HG02798 (cell line): ENCODE measurements around the gene KCNC1.

Experiments used
- ATAC-seq: cut with Tn5 transposase; IDR thresholded peaks from one replicate; pipeline ENCODE4 v1.9.1; 2021; ENCODE audit warnings: mild to moderate bottlenecking; ENCODE audit not compliant: unreplicated experiment, poor library complexity

Gene KCNC1

DNA sequence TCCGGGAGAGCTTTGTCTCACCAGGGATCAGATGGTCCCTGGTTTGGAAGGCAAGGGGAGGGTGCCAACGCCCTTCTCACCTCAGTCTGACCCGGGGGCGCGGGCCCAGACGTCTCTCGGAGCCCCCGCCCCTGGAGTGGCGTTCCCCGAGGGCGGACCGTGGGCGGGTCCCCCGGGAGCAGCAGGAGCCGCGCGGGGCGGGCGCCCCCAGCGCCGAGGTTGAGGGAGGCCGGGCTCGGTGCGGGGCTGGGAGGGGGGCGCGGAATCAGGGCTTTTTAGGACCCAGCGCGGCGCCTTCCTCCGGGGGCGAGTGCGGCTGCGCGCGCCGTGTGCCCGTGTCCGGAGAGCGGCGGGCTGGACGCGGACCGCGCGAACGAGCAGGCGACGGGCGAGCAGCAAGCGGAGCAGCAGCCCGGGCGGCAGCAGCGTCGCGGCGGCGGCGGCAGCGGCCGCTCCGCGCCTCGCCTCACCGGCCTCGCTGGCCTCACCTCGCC lies at the start of gene KCNC1:
KCNC1 (plus strand) TSS at position 364 of the 494 bp plus-strand sequence. CDS start 1,222 bp downstream, outside the sequence.
- peak; percentile 19 for ATAC-seq

DNA sequence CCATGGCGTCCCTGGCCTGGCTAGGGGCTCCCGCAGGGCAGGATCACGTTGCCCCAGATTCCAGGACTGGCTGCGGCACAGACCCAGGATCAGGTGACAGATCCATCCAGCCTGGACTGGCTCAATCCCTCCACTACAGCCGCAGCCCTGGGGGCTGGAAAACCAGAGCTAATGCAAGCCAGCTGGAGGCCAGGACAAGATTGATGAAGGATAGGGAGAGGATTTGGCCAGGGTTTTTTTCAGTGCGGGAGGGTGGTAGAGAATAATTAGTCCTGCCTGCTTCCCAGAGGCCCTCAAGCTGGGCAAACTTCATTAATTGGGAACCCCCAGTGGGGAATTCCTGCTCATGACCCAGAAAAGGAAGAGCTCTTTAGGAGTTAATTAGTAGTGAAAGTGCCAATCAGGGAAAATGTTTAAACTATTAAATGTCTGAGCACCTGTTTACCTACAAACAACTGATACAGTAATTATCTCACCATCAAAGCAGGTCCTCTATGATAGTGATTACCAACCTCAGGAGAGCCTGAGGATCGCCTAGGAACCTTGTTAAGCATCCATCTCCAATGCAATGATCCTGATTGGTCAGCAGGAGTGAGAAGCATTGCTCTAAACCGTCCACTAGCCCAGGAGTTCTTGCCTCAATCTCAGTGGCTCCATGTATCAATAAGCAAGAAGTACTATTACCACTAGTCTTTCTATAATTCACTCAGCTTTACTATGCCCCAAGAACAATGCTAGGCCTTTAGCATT lies 48.2 kb upstream of the KCNC1 start:
- no peak for ATAC-seq

DNA sequence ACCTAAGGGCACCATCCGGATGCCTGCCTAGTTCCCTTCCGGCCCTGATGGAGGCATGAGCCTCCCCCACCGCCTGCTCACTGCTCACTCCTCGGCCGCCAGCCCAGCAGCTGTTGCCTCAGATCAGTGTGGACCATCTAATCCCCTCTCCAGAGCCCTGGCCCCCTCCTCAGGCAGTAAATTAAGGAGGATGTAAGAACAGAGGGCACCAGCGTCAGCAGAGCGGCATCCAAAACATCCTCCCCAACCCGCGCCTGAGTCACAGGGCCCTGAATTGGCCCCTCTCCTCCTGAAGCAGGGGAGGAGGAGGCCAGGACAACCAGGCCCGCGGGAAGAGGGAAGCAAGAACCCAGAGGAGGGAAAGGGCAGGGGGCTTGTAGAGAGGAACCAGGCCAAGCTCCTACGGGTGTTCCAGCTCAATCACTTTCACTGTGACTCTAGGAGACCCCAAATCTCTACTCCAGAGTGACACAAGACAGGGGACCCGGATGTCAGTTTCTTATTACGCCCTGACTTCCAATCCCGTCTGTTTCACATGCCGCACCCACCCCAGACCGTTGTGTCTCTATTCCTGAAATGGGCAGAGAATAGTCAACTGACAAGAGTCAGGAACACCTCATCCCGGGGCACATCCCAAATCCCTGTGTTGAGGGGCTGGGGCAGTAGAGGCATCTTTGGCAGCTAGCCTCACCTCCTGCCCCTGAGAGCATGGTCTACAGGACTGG lies 46.5 kb upstream of the KCNC1 start:
- ATAC-seq: no peak

DNA sequence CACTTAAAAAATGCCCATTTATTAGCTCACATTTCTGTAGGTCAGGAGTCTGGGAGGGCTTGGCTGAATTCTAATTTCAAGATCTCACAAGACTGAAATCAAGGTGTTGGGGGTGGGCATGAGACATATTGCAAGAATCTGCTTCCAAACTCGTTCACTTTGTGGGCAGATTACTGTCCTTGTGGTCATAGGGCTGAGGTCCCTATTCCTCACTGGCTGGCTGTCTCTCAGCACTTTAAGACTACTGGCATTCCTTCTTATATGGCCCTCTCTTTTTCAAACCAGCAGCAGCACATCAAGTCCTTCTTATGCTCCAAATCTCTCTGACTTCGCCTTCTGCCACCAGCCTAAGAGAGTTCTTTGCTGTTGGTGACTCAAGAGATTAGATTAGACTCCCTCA lies 43.0 kb upstream of the KCNC1 start:
- no peak for ATAC-seq

DNA sequence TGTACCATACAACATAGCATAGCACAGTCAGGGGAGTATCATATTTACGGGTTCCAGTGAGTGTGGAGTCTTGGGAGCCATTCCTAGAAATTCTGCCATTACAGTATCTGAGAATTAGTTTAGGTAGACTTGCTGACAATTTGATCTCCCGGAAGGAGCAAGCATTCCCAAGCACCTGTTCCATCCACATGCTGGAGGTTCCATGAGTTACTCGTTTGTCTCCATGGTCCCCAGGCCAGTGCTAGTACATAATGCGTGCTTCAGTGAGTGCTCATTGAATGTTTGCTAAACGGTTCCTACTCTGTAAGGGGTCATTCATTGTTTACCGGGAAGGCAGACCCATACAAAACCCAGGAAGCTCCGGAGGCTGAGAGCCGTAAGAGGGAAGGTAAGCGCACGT lies 42.6 kb upstream of the KCNC1 start:
- no peak for ATAC-seq

DNA sequence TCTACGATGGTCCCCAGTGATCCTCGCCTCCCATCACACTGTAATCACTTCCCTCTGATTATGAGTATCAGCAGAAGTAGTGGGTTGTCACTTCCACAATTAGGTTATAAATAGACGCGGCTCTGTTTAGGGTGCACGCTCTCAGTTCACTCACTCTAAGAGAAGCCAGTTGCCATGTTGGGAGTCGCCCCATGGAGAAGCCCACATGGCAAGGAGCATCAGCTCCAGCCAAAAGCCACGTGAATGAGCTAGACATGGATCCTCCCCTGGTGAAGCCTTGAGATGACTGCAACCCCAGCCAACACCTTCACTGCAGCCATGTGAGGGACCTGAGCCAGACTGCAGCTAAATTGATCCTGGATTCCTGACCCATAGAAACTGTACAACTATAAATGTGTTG lies 41.6 kb upstream of the KCNC1 start:
- ATAC-seq: no peak

DNA sequence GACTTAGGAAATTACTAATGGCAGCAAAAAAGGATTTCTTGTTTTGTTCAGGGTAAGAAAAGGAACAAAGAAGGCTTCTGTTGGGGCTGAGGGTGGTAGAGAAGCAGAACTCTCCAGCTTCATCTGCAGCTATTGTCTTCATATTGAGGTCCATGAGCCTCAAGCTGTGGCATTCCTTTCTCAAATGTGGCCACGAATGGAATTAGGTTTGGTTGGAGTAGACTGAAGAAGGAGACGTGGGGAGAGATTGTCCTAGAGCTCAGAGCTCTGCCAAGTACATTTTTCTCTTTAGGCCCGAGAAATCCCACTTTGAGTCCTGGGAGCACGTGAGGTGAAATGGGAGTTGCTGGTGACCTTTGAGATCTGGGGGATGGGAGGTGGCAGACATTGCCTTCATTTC lies 41.0 kb upstream of the KCNC1 start:
- no peak for ATAC-seq

DNA sequence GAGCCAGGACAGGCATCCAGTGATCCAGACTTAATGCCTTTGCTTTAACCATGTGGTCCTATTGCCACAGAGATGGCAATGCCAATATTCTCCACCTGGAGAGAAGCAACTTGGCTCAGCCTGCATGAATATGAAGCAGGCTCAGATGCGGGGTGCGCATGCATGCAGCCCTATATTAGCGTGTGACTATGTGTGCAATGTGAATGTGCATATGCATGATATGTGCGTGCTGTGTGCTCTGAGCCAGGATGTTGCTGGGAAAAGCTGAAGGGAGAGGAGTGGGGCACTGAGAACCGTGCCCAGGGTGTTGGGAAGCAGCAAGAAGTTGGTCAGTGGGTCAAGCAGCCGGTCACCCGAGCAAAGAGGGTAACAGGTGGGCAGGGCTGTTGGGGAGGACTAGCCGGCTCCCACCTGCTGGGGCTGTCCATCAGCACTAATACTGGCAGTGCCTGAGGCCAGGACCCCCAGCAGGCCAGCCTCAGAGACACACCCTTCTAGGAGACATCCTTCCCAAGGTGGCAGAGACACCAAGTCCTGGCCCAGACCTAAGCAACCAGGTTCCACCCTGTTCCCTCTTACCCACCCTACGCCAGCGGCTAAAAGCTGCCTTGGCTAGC lies 40.0 kb upstream of the KCNC1 start:
- no peak for ATAC-seq

DNA sequence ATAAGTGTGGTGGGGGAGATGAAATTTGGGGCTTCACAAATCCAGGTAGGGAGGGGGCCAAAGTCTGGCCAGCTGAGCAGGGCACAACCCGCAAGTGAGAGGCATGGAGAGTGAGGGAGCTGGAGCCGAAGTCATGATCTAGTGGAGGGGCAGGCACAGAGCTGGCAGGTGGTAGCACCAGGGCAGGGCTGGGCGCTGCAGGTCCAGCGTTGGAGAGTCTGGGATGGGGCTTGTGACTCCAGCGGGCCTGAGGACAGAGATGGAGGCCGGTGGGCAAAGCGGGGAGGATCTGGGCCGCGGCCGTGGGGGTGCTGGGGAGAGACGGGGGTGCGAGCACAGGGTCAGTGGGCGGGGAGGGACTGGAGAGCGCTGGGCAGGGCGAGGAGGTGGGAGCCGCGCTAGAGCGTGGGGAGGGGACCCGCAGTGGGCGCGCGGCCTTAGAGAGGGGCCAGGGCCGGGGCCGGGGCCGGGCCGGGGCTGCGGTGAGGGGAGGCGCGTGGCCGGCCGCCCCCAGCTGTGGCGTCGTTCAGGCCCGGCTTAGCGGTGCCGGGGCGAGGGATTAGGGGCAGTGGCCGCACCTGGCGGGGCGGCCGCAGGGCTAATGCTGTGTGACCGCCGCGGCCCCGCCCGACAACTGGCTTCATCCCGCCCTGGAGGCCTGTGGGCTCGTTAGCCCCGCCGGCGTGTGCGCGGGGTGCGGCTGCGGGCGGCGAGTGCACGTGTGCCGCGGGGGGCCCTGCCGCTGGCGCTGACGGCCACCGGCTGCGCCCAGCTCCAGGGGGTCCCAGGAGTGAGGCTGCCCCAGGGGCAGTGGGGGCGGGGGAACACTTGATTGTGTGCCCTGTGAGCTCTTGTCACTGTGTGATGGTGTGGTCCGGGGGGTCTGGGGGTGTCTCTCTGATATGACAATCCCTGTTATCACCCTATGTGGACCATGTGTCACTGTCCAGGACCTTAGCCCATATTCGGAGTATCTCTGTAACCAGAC lies 38.8 kb upstream of the KCNC1 start:
- no peak for ATAC-seq

DNA sequence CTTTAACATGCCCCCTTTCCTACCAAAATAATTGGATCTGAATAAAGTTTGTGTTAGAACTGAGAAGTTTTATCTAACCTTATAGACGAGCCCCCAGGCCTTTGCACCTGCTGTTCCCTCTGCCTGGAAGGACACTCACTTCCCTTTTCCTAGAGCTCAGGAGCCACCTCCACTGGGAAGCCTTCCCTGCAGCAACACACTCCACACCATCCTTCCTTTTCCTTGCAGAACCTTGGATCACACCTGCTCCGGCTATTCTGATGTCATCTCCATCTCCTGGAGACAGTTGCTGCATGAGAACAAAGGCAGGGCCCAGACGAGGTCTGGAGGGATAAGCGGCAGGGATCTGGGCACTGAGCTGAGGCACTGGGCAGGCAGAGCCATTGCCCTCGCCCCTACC lies 37.8 kb upstream of the KCNC1 start:
- no peak for ATAC-seq

DNA sequence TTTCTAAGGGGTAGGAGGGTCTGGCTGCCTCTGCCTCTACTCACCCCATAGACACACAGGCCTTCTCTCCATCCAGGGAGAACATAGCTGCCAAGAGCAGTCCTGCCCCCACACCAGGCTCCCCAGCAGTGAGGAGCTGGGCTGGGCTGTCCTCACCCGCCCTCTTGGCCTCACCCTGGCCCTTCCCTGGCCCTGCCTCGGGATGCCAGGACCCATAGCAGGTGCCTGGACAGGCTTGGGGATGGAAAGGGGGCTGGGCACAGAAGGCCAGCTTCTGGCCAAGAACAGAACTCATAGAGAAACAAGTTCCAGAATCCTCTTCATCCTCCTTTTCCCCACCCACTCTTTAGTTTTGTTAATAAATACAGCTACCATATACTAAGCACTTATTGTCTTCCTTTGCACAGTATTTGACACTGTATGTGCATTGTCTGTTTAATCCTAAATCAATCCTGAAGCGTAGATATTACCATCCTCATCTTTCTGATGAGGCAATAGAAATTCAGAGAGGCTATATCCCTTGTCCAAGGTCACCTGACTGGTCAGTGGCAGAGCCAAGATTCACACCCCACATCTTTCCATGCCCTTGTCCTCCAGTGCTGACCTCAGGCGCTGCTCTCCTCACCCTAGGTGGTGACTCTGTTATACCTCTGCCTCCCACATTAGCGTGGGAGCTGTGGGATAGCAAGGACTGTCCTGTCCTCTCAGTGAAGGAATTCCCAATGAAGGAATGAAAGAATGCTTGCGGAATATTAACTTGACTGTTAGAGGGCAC lies 37.2 kb upstream of the KCNC1 start:
- ATAC-seq: no peak

DNA sequence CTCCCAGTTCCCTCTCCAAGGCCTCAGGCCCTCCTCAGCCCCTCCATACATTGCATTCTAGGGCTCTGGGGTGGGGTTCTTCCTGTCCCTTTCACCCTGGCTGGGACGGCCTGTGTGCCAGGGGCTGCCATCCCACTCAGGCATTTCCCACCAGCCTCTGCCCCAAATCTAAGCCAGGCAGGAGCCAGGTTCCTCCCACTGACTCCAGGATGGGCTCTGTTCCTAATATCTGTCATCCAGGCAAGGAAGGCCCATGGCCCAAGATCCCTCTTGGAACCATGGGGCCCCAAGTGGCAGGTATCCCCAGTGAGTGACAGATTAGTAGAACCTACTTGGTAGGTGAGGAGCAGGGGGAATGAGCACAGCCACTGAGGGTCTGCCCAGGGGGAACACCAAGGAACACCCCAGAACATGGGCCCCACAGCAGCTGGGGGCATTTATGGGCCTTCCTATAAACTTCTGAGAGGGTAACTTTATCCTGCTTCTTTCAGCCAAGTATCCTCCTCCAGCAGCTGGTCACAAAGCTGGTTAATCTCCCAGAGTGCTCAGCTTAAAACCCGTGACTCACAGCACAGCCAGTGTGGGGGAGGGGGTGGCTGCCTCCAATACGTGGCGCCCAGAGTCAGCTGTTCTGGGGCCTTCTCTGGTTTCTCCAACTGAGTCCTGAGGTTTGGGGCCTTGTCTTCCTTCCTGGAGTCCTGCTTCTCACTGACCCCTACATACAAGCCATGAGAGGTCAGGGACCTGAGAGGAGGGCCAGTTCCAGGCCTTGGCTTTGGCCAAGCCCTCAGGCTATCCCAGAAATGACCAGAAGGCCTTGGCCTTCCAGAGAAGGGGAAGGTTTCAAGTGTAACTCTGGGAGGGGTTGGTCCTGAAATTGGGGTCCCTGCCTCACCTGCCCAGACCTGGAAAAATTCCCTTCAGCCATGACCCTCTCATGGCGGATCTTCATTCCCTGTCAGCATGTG lies 35.1 kb upstream of the KCNC1 start:
- ATAC-seq: no peak

DNA sequence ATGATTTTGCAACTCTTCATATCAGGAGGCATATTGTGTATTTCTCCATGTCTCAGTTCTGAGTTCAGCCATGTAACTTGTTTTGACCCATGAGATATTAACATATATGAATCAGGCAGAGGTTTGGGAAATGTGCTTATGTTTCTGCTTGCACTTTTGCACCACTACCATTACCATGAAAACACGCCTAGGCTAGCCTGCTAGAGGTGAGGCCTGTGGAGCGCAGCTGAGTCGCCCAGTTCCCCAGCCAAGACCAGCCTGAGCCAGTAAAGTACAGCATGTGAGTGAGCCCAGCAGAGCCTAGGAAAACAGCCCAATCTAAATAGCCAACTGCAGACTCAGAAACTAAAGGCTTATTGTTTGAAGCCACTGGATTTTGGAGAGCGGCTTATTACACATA lies 33.6 kb upstream of the KCNC1 start:
- ATAC-seq: no peak

DNA sequence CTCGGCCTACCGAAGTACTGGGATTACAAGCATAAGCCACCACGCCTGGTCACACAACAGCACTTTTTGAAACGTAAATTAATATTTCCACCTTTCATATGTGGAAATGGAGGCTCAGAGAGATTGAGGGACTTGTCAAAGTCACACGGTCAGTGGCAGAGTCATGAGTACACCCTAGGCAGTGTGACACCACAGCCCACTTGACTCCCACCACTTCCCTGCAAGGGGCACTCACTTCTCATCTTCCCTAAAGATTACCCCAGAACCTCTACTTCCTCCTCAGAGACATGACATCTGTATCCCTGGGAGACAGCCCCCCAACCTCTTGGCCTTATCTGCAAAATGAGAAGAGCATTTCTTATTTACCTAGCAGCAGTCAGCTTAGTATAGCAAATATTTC lies 31.7 kb upstream of the KCNC1 start:
- no peak for ATAC-seq

DNA sequence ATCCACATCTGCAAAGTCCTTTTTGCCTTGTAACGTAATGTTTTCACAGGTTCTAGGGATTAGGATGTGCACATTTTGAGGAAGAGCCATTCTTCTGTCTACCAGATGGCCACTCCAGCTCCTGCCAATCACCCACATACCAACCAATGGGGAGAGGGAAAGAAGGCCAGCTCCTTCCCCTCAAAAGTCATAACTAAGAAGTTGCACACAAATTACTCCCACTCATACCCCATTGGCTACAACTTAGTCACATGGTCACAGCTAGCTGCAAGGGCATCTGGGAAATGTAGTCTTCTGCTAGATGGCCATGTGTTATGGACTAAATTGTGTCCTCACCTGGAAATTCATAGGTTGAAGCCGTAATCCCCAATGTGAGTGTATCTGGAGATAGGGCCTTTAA lies 30.6 kb upstream of the KCNC1 start:
- peak; percentile 65 for ATAC-seq

DNA sequence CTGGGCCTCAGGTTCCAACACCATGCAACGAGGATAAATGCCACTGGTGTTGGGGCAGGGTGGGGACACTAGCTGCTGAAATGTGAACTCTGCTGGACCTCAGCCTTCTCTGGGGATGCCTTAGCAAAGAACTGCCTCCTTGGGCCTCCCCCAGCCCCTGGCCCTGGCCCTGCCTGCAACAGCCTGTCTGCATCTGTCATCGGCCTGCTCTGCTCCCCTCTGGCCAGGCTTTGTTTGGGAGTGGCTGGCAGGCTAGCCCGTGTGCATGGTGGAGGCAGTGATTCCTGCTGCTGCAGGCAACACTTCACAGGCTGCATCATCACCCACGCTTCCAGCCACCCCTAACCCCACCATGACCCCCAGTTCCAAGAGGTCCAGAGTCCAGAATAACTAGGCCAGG lies 26.8 kb upstream of the KCNC1 start:
- no peak for ATAC-seq

DNA sequence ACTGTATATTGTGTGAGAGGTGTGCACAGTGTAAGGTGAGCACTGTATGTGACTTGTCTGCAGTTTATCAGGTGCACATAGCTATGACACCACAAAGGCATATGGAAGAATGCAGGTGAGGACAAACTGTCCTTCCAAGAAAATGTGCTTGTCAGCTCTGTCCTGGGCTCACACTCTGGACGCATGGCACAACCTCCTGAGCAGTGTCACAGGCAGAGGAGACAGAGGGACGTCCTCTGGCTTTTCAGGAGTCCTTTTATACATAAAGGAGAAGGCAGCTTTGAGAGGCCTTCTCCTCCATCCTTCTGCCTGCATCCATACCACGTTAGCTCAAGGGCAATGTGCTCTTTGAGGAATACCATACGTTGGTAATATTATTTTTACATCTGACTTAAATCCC lies 22.7 kb upstream of the KCNC1 start:
- ATAC-seq: no peak

DNA sequence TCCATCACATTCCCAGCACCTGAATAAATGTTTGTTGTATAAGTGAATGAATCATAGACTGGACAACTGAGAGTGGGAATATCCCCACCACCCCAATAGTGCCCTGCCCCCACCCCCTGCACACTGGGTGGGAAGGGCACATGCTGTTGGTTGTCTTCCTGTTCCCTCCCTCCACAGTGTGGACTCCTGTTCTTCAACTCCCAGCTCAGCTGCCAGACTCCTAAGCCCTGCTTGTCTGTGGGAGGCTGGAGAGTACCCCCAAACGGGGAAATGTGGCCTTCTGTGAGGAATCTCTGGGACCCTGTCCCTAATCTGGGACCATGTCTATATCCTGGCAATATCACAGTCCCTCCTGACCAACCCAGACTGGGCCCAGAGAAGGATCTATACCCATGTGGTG lies 20.7 kb upstream of the KCNC1 start:
- ATAC-seq: no peak
